Fibroblast of skin of right quadriceps (primary cell): ENCODE results near the gene PDE6C.
A peak's percentile ranks its signal among the peaks of the same experiment; 100 is the strongest.

Experiments used
- DNase-seq: peaks from one replicate; pipeline ENCODE4 v3.0.0-alpha.2; 2013

PDE6C gene

DNA sequence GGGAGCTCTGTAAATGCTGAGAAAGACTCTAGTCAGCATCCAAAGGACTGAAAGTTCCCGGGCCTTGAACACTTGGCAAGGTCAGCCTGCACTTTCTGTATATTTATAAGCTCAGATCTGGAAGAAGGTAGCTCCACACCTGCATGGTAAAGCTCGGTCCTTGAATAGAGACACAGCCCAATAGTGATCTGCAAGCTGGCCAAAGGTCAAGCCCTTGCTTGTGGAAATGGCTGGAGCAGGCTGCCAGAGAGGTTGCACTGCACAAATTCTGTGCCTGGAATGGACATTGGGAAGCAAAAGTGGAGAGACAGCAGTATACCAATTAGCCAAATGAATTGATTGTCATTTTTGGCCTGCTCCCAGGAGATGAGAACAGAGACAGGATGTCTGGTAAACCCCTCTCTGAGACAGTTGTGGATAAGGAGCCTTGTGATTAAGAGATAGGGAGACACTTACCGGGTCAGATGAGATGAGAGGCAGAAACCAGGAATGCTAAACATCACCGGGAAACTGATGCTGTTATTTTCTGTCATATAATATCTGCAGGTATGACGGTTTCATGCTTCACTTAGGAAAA, 98.1 kb downstream of the PDE6C start:
- no peak for DNase-seq

DNA sequence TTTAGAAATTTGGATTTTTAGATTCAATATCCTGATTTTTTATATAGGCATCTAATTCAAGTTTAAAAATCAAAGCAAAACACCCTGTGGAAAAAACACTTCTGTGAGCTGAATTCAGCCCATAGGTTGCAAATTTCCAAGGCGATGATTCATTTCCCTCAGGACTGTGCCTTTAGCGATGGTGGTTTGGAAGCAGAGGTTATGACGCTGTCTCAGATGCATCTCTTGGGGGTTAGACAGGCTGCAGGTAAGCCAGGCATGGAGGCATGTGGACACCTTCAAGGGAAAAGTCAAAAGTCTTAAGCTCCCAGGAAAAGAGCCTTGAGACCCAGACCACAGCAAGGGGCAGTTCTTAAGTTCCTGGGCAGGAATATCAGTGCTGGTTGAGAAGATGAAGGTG, 99.6 kb downstream of the PDE6C start:
- DNase-seq = peak; percentile 20

DNA sequence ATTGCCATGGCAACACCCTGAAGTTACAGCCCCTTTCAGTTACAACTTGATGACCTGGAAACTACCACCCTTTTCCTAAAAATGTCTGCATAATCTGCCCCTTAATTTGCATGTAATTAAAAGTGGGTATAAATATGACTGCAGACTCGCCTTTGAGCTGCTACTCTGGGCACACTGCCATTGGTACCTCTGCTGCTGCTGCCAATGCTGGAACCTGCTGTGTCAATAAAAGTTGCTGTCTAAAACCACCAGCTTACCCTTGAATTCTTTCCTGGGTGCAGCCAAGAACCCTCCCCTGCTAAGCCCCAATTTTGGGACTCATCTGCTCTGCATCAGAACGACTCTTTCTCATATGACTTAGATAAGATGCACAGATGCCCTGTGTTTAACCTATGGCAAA, 100.3 kb downstream of the PDE6C start:
- DNase-seq = no peak

DNA sequence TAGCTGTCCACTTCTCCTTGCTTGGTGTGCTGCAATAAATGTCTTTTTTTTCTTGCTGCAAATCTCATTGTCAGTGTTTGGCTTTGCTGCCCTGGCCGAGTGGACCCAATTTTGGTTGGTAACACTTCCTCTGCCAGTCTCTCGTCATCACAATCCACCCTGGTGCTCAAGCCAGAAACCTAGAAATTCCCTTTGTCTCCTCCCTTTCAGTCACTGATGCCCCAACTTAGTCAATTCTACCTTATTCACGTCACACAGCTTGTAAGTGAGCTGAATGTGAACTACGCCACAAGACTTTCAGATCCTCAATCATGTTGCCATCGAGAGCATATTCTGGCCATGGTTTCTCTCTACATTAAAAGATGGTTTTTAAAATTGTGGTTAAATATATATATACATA, 103.0 kb downstream of the PDE6C start:
- DNase-seq = no peak
